ENCODE results near the gene NRBP1.

Gene NRBP1

GRCh38 chr2:27489498-27490397, 61.3 kb downstream of the NRBP1 start, which contains the start of gene IFT172:
Gene IFT172, minus strand, starts transcription at chr2:27489743. Its CDS starts 90 bp downstream, at chr2:27489653.
- DNase-seq (ENCODE audit: low spot score), result peak; percentile 98
